Large intestine (tissue), 3 donors: ENCODE results near the gene AGAP1. TPM values are rescaled to one million over a fixed set of nuclear protein-coding genes. Genes with fewer than 3 reads are reported as not detected.

Source experiments
- DNase-seq, 2 donors: peaks; one replicate each; pipeline versions ENCODE4 v3.0.0 to v3.0.0-alpha.2; 2013
- H3K27ac ChIP-seq: one replicate; pipeline ENCODE4 v1.5.1; 2013; ENCODE audit warnings: low read length
- H3K27me3 ChIP-seq: 2 replicates; pipeline ENCODE4 v1.6.1; 2013; ENCODE audit warnings: low read length; ENCODE audit not compliant: control insufficient read depth, insufficient read depth
- H3K36me3 ChIP-seq: 2 replicates; pipeline ENCODE4 v1.6.1; 2013; ENCODE audit warnings: low read length; ENCODE audit not compliant: control insufficient read depth, insufficient read depth
- H3K4me1 ChIP-seq: one replicate; pipeline ENCODE4 v1.6.1; 2013; ENCODE audit warnings: low read length; ENCODE audit not compliant: control insufficient read depth, insufficient read depth
- H3K4me3 ChIP-seq: one replicate; pipeline ENCODE4 v1.5.1; 2013; ENCODE audit warnings: low read length
- H3K9me3 ChIP-seq: one replicate; pipeline ENCODE4 v1.6.1; 2013; ENCODE audit warnings: mild to moderate bottlenecking, low read depth, low read length, moderate library complexity; ENCODE audit not compliant: control insufficient read depth
- WGBS: methylation state at CpG from one replicate; pipeline ENCODE4 v1.1.5; 2013; ENCODE audit warnings: low lambda C conversion rate; ENCODE audit not compliant: insufficient coverage; 5-methylcytosine and 5-hydroxymethylcytosine counted together
- polyA plus RNA-seq: library from polyadenylated mRNA; unstranded; fragments of 120-200 nt; gene quantifications from one replicate; pipeline ENCODE4 v1.2.1, GENCODE V29; 2013

Gene AGAP1
- polyA plus RNA-seq, 1 donor: 18.0 TPM

DNA sequence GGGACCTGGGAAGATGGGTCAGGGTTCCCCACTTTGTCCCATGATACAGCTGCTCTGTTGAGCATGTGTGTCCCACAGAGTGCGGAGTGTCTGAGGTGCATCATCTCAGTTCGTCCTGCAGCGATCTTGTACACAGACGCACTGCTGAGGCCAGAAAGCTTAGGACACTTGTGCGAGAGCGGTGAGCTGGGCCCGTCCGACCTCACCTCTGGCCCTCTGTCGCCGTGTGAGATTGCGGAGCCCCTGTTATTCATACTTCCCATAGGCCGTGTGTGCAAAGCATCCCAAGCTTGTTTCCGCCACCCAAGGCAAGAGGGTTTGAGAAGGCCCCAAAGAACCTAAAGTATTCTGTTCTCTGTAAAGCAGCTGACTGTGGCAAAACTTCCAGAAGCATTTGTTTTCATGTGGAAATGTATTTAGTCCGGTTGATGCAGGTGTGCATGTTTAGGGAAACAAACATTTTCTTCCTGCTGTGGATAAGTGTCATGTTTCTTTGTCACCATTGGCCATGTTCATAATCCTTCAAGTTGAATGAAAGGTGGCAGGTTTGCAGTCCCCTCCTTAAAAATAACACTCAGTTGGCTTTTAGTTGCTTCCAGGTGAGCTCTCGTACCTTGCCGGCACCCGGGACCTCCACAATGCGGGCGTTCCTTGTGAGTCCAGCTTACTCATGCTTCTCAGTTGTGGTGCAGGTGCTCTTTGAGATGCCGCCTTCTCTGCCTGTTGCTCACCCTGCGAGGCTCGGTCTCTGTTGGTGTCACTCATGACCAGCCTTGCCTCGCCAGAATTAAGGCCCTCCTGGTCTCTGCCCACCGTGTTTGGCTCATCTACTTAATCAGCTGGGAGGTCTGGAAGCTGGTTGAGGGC, 5.3 kb downstream of the AGAP1 start:
- H3K36me3 ChIP-seq: peaks cover 3% of the 10 kb centered on the region
- H3K27ac ChIP-seq: no peak overlapping the region
- no CpG with 5 or more reads among the region's 24 CpGs for WGBS
- H3K9me3 ChIP-seq: no peaks in the 10 kb centered on the region
- DNase-seq: no peak
- H3K4me1 ChIP-seq: peaks cover 13% of the 10 kb centered on the region
- H3K4me3 ChIP-seq: no peak overlapping the region
- no peaks in the 10 kb centered on the region for H3K27me3 ChIP-seq

DNA sequence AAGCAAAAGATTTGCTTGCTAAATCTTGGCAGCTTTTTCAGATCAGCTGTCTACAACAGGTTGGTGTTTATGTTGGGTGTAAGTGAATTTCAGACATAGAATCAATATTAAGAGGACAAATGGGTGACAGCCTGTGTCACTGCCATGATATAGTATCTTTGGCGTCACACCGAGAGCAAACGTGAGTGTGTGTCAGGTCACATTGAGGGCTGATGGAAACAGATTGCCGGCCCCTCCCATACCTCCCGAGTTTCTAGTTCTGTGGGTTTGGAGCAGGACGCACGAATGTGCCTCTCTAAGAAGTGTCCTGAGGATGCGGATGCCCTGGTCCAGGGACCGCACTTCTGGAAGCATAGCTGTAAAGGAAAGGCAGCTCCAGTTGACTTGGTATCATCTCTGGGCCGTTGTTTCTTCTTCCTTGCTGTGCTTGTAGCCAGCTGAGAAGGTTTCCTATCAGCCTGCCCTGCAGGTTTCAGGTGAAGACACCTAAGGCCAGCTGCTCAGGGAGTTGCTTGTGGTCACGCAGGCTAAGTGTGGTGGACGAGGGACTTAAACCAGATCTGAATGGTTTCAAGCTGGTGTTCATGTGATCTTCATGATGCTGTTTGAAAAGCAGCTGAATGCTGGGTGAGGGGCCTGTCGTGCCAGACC, 6.4 kb downstream of the AGAP1 start:
- peaks cover 3% of the 10 kb centered on the region for H3K36me3 ChIP-seq
- H3K4me3 ChIP-seq: no peak overlapping the region
- H3K4me1 ChIP-seq: peaks cover 22% of the 10 kb centered on the region
- no peaks in the 10 kb centered on the region for H3K27me3 ChIP-seq
- H3K9me3 ChIP-seq: no peaks in the 10 kb centered on the region
- no peak overlapping the region for H3K27ac ChIP-seq
- no peak for DNase-seq
- no CpG with 5 or more reads among the region's 13 CpGs for WGBS

DNA sequence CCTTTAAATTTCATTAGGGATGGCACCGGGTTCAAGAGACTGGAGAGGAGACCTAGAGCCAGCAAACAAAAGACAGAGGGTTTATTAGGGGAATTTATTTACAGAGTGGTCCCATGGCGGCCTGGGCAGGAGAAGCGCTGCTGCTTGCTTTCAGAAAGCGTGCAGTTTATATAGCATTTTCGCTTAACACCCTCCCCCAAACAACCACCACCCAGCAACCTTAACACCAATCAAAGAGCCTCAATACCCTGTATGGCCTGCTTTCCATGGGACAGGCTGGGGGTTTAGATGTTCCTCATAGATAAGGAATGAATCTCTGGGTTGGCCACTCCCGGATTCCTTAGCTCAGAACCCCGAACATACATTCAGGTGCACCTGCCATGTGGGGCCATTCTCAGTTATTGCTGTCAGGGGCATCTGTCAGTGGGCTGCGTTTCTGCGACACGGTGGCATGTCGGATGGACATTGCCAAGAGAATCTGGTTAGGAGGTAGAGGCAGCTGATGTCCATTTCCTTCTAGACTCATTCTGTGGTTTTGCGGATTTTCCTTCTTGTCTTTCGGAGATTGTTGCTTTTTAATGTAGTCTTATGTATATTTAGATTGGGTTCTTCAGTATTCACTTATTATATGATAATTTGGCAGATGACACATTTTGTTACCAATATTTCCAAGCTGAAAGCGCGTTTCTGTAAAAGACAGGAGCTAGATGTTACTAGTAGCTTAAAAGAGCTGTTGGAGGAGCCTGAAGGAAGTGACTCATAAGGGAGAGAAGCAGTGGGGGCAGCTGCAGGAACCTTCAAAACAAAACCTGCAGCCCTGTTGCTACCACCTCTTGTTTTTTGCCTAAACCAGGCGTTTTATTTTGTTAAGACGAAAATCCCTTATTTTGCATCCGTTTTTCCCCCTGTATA, 7.2 kb downstream of the AGAP1 start:
- H3K27me3 ChIP-seq: no peaks in the 10 kb centered on the region
- 100% methylated on average over 3 of the region's 18 CpGs for WGBS
- DNase-seq: no peak
- peaks cover 22% of the 10 kb centered on the region for H3K4me1 ChIP-seq
- H3K27ac ChIP-seq: no peak overlapping the region
- peaks cover 3% of the 10 kb centered on the region for H3K36me3 ChIP-seq
- no peaks in the 10 kb centered on the region for H3K9me3 ChIP-seq
- H3K4me3 ChIP-seq: no peak overlapping the region

DNA sequence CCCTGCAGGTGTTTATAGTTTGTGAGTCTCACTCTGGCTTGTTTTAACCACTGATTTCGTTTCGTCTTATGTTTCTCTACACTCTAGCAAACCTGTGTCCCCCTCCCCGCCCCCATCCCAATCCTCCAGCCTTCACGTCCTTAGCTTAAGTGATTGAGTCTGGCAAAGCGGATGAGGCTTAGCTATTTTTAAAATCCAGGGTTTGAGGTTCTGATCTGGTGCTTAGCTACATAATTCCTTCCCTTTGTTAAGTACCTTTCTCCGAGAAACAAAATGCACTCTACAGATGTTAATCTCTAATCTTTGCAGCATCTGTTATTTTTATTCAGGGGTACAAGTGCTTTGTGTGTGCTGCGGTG, 7.8 kb downstream of the AGAP1 start:
- H3K9me3 ChIP-seq: no peaks in the 10 kb centered on the region
- peaks cover 18% of the 10 kb centered on the region for H3K4me1 ChIP-seq
- WGBS: 93% methylated on average over 3 of the region's 7 CpGs
- H3K27me3 ChIP-seq: no peaks in the 10 kb centered on the region
- DNase-seq: no peak
- no peak overlapping the region for H3K27ac ChIP-seq
- no peak overlapping the region for H3K4me3 ChIP-seq
- peaks cover 3% of the 10 kb centered on the region for H3K36me3 ChIP-seq

DNA sequence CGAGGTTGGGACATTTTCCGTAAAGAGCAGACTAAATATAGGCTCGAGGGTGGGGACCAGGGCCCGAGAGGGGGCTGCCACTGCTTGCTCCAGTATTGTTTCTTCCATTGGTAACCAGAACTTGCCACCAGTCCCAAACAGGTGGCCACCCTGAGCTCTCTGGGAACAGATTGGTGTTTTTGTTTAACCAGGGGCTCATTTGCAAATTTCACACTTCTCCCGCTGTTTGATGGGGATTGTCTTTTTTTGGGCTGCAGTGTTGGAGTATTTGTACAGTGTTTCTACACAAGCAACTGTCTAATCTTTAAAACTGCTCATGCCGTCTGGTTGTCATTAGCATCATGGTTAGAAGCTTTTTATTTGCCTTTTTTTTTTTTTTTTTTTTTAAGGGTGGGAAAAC, 8.5 kb downstream of the AGAP1 start:
- Histone ChIP-seq H3K36me3 (peaks cover 4% of the 10 kb centered on the region), H3K9me3 (no peaks in the 10 kb centered on the region), H3K27me3 (no peaks in the 10 kb centered on the region), H3K4me1 (peaks cover 17% of the 10 kb centered on the region), H3K4me3 (no peak overlapping the region), H3K27ac (no peak overlapping the region)
- WGBS: no CpG with 5 or more reads among the region's 6 CpGs
- no peak for DNase-seq

DNA sequence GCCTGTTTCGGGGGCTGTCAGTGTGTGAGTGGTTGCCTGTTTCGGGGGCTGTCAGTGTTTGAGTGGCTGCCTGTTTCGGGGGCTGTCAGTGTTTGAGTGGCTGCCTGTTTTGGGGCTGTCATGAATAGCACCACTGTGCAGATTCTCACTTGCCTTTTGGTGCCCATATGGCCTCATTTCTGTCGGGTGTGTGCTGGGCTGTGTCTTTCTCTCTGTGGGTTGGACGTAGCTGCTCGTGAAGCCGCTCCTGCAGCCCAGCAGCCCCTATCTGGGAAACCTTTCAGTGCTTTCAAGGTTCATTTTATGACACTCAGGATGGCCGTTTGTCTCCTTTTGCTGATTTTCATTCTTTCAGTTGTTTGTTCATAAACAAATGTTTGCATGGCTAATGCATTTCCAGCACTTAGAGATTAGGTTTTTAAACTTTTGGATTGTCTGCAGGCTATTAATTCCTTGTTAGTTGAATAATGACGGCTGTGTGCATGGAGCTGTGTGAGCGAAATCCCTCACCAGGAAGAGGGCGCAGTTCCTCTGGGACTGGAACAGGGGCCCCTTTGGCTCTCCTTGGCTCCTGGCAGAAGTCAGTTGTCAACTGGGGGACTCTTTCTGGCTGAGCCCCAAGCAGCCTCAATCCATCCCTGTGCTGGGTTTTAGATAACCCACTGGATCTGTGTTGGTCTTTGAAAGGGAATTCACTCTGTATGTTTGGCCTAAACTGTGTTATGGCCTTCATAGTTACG, 10.8 kb downstream of the AGAP1 start:
- no peaks in the 10 kb centered on the region for H3K27me3 ChIP-seq
- peaks cover 17% of the 10 kb centered on the region for H3K4me1 ChIP-seq
- WGBS: no CpG with 5 or more reads among the region's 12 CpGs
- peaks cover 2% of the 10 kb centered on the region for H3K36me3 ChIP-seq
- no peak overlapping the region for H3K4me3 ChIP-seq
- peak in 1 of 2 donors; percentile 48 for DNase-seq
- no peaks in the 10 kb centered on the region for H3K9me3 ChIP-seq
- H3K27ac ChIP-seq: no peak overlapping the region

DNA sequence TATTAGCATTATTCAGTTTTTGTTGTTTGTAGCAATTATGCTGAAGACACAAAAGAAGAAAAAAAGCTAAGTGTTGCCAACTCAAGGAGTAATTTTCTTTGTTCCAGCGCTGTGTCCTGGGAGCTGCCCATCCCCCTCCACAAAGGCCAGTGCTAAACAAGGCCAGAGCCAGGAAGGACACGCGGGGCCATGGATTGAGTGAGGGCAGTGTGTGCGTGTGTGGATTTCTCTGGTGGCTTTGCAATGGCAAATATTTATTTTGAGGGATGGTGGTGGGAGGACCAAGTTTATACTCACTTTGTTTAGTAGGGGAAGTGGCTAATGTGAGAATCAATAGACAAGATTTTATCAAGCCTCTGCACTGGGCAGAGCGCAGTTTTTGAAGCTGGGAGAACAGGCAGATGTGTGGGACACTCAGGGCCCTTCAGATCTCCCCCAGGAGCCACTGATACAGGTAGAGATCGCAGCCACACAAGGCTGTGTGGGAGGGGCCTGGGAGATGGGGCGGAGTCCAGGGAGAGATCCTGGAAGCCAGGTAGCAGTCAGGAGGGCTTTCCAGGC, 11.4 kb downstream of the AGAP1 start:
- Histone ChIP-seq H3K36me3 (peaks cover 2% of the 10 kb centered on the region), H3K4me1 (peaks cover 17% of the 10 kb centered on the region), H3K27ac (no peak overlapping the region), H3K4me3 (no peak overlapping the region), H3K9me3 (no peaks in the 10 kb centered on the region), H3K27me3 (no peaks in the 10 kb centered on the region)
- DNase-seq: peak in 1 of 2 donors; percentile 48
- no CpG with 5 or more reads among the region's 7 CpGs for WGBS

DNA sequence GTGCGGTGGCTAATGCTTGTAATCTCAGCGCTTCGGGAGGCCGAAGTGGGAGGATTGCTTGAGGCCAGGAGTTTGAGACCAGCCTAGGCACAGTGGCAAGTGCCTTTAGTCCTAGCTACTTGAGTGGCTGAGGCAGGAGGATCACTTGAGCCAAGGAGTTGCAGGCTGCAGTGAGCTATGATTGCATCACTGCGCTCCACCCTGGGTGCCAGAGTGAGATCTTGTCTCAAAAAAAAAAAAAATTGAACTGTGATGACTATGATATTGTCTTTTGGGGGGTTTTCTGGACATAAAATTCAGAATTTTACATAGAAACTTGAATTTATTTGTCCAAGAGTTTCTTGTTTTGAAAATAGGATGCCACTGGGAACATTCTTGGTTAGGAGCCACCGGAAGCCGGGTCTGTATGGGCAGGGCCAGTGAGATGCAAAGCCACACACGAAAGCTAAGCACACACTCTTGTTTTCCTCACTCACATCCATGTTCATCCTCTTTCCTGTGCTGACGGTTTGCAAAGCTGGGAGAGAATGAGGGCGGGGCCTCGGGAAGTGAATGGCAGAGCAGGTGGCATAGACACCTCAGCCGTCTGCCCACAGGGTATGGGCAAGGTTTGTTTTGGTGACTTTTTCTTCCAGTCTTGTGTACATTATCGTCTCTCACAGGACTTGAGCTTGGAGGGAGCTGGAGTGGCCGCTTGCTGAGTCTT, 12.6 kb downstream of the AGAP1 start:
- no peaks in the 10 kb centered on the region for H3K9me3 ChIP-seq
- peaks cover 2% of the 10 kb centered on the region for H3K36me3 ChIP-seq
- H3K4me3 ChIP-seq: no peak overlapping the region
- H3K4me1 ChIP-seq: peaks cover 25% of the 10 kb centered on the region
- no peak for DNase-seq
- H3K27ac ChIP-seq: no peak overlapping the region
- H3K27me3 ChIP-seq: no peaks in the 10 kb centered on the region
- no CpG with 5 or more reads among the region's 14 CpGs for WGBS

DNA sequence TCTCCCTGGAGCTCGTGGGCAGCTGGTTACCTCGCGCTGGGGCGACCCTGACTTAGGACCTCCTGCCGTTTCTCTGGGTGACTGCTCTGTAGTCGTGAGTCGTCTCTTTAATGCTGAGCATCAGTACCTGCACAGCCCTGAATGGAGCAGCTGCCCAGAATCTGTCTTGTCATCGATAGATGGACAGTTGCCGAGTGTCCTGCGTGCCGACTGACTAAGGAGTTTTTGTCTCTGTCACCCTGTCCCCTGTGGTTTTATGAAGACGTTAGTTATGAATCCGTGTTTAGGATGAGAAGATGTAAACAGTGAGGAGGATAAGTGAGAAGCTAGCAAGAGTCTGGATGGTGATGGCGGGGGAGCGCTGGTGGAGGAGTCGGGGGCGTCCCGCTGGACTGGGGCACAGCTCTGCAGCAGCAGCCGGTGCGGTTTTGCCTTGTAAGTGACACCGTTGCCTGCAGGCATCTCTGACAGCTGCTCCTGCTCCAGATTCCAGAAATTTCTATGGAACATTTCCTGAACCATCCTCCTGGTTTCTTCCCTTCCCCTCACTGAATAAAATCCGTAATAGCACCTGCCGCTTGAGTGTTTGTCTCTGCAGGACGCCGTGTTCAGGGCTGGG, 13.3 kb downstream of the AGAP1 start:
- no peaks in the 10 kb centered on the region for H3K9me3 ChIP-seq
- no CpG with 5 or more reads among the region's 25 CpGs for WGBS
- H3K27me3 ChIP-seq: no peaks in the 10 kb centered on the region
- H3K4me3 ChIP-seq: no peak overlapping the region
- H3K27ac ChIP-seq: no peak overlapping the region
- peaks cover 31% of the 10 kb centered on the region for H3K4me1 ChIP-seq
- H3K36me3 ChIP-seq: peaks cover 2% of the 10 kb centered on the region
- DNase-seq: no peak
